SK-N-SH (cell line): ENCODE data around the gene EXOC6B.

Experiments
- CTCF ChIP-seq: fragments of 200-600 bp; sonication (generic); IDR thresholded peaks from 2 replicates; pipeline ENCODE4 v1.6.1; 2017; ENCODE audit warnings: antibody characterized with exemption, mild to moderate bottlenecking, moderate library complexity
- EP300 ChIP-seq, 2 experiments: IDR thresholded peaks; 2 replicates each; pipeline versions ENCODE4 v1.4.0 to v1.6.1; 2012; ENCODE audit warnings: borderline replicate concordance in 1 of 2, low read depth in 1 of 2, low read length in 1 of 2
- EZH2phosphoT487 ChIP-seq: fragments of 200-600 bp; sonication (generic); IDR thresholded peaks from 2 replicates; pipeline ENCODE4 v1.6.1; 2017; ENCODE audit warnings: low read depth, mixed run types, mild to moderate bottlenecking, antibody characterized with exemption, moderate library complexity, borderline replicate concordance
- GABPA ChIP-seq: IDR thresholded peaks from 2 replicates; pipeline ENCODE4 v1.4.0; 2012; ENCODE audit warnings: low read depth, mild to moderate bottlenecking
- RAD21 ChIP-seq: IDR thresholded peaks from 2 replicates; pipeline ENCODE4 v1.6.1; 2012; ENCODE audit warnings: mild to moderate bottlenecking, low read length
- SIN3A ChIP-seq: IDR thresholded peaks from 2 replicates; pipeline ENCODE4 v1.6.1; 2012; ENCODE audit warnings: low read depth, mild to moderate bottlenecking, low read length, moderate library complexity, borderline replicate concordance
- SMC3 ChIP-seq: IDR thresholded peaks from 2 replicates; pipeline ENCODE4 v1.6.1; 2012; ENCODE audit warnings: low read depth, low read length, improper control_type of control experiment
- USF2 ChIP-seq: fragments of 150-350 bp; IDR thresholded peaks from 2 replicates; pipeline ENCODE4 v1.6.1; 2017; ENCODE audit warnings: antibody characterized with exemption, low read length, low read depth, borderline replicate concordance
- YY1 ChIP-seq: IDR thresholded peaks from 2 replicates; pipeline ENCODE4 v1.4.0; 2012; ENCODE audit warnings: low read depth, mild to moderate bottlenecking
- ZBTB33 ChIP-seq: IDR thresholded peaks from 2 replicates; pipeline ENCODE4 v1.4.0; 2012; ENCODE audit warnings: low read depth, borderline replicate concordance

- TF ChIP-seq EZH2phosphoT487, result no peak
- no peak for TF ChIP-seq USF2
- TF ChIP-seq CTCF, result no peak
- no peak for TF ChIP-seq SIN3A
- TF ChIP-seq EP300 (IDR thresholded peaks at IDR 0.05; ENCODE audit: borderline replicate concordance in 1 of 2, low read depth in 1 of 2, low read length in 1 of 2), result no peak
- TF ChIP-seq YY1, result no peak
- TF ChIP-seq GABPA, result no peak
- no peak for TF ChIP-seq RAD21
- TF ChIP-seq SMC3, result no peak
- TF ChIP-seq ZBTB33, result no peak
Measured at GRCh38 chr2:72583376-72583775, 242.5 kb downstream of the EXOC6B start.
